OCI-LY3 (cell line): ENCODE measurements around the gene CTNNA3.

Source experiments
- EZH2phosphoT487 ChIP-seq: fragments of 200-600 bp; shearing (Covaris generic); IDR thresholded peaks from 2 replicates; pipeline ENCODE4 v1.6.1; 2018; ENCODE audit warnings: antibody characterized with exemption, mixed run types, low read depth
- TF ChIP-seq, protein P1 (sequence below): fragments of 200-600, 300-600 bp; sonication (generic); IDR thresholded peaks from 2 replicates; pipeline ENCODE4 v1.5.1; 2014; ENCODE audit warnings: antibody characterized with exemption, low read length, low read depth

DNA sequence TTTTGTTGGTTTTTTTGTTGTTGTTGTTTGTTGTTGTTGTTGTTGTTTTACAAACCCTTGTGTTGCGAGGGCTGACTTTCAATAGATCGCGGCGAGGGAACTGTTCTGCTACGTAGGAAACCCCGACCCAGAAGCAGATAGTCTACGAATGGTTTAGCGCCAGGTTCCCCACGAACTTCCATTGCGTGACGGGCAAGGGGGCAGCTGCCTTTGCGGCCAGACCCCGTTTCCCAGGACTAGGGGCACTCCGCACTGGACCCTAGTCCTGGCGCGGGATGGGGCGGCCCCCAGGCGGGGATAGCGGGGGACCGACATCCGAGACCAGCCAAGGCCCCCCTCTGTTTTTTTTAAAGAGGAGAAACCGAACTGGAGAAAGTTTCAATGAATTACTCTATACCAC is 650.6 kb downstream of the CTNNA3 start:
- TF ChIP-seq, protein P1, sequence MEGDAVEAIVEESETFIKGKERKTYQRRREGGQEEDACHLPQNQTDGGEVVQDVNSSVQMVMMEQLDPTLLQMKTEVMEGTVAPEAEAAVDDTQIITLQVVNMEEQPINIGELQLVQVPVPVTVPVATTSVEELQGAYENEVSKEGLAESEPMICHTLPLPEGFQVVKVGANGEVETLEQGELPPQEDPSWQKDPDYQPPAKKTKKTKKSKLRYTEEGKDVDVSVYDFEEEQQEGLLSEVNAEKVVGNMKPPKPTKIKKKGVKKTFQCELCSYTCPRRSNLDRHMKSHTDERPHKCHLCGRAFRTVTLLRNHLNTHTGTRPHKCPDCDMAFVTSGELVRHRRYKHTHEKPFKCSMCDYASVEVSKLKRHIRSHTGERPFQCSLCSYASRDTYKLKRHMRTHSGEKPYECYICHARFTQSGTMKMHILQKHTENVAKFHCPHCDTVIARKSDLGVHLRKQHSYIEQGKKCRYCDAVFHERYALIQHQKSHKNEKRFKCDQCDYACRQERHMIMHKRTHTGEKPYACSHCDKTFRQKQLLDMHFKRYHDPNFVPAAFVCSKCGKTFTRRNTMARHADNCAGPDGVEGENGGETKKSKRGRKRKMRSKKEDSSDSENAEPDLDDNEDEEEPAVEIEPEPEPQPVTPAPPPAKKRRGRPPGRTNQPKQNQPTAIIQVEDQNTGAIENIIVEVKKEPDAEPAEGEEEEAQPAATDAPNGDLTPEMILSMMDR: no peak
- TF ChIP-seq EZH2phosphoT487: no peak
